Small intestine (tissue), 7 donors: ENCODE data around the gene C19orf73. TPM values are rescaled to one million over a fixed set of nuclear protein-coding genes. Genes with fewer than 3 reads are reported as not detected.

Experiments
- DNase-seq, 2 donors: peaks; one replicate each; pipeline versions ENCODE4 v3.0.0 to v3.0.0-alpha.2; 2013
- FAIRE-seq: peaks from 2 replicates; lab custom pipeline; 2012; peaks lifted over from hg19 to GRCh38; lab: Jason Lieb, UNC
- H3K27ac ChIP-seq, 3 donors: one replicate each; pipeline ENCODE4 v1.5.1; 2013; ENCODE audit warnings: low read length in 2 of 3, mild to moderate bottlenecking in 2 of 3, control low read depth in 1 of 3, inconsistent platforms in 1 of 3, low read depth in 1 of 3, moderate library complexity in 1 of 3
- H3K27me3 ChIP-seq, 3 donors: one replicate each; pipeline ENCODE4 v1.6.1; 2013; ENCODE audit warnings: low read length in 3 of 3, inconsistent platforms in 1 of 3; ENCODE audit not compliant: control insufficient read depth in 3 of 3, insufficient read depth in 3 of 3
- H3K36me3 ChIP-seq, 3 donors: one replicate each; pipeline ENCODE4 v1.6.1; 2013; ENCODE audit warnings: low read length in 3 of 3, inconsistent platforms in 1 of 3, low read depth in 1 of 3, mild to moderate bottlenecking in 1 of 3, moderate library complexity in 1 of 3; ENCODE audit not compliant: control insufficient read depth in 3 of 3, insufficient read depth in 2 of 3
- H3K4me1 ChIP-seq, 3 donors: one replicate each; pipeline ENCODE4 v1.6.1; 2013; ENCODE audit warnings: low read length in 2 of 3, inconsistent platforms in 1 of 3, low read depth in 1 of 3, mild to moderate bottlenecking in 1 of 3, moderate library complexity in 1 of 3; ENCODE audit not compliant: control insufficient read depth in 3 of 3, insufficient read depth in 2 of 3
- H3K4me3 ChIP-seq, 3 donors: one replicate each; pipeline ENCODE4 v1.5.1; 2013; ENCODE audit warnings: low read length in 3 of 3, control low read depth in 1 of 3, inconsistent platforms in 1 of 3, low read depth in 1 of 3, mild to moderate bottlenecking in 1 of 3, moderate library complexity in 1 of 3
- H3K9me3 ChIP-seq, 2 donors: one replicate each; pipeline ENCODE4 v1.6.1; 2013; ENCODE audit warnings: low read depth in 1 of 2, low read length in 1 of 2; ENCODE audit not compliant: control insufficient read depth in 2 of 2, insufficient read depth in 1 of 2
- WGBS, 3 donors: extraction: QIAGEN DNeasy Blood & Tissue Kit; methylation state at CpG; one replicate each; pipeline ENCODE4 v1.1.7; 2013; 5-methylcytosine and 5-hydroxymethylcytosine counted together
- polyA plus RNA-seq, 4 donors: library from polyadenylated mRNA; stranded (reverse) in 3 of 4; unstranded in 1 of 4; fragments of 200-250 nt in 3 of 4; fragments of 120-200 nt in 1 of 4; gene quantifications; one replicate each; pipeline versions ENCODE4 v1.2.1 to v1.2.3, GENCODE V29; 2013
- donor health status: healthy with polysubstance abuse.
- donor health status: control.
- donor health status: control.
- donor health status: Bipolar disorder and iron deficiency.
- donor health status: healthy.

The C19orf73 gene
- polyA plus RNA-seq, 4 donors = 1.4 to 7.6 (median 4.4) TPM

- peaks cover 0 to 2% (median 0%) of the 10 kb centered on the region in 3 donors for H3K36me3 ChIP-seq
- peaks cover 0 to 11% (median 2%) of the 10 kb centered on the region in 3 donors for H3K4me1 ChIP-seq
- H3K9me3 ChIP-seq = no peaks in the 10 kb centered on the region
- H3K27ac ChIP-seq = peak within 1 kb of the TSS; percentile 77 to 97 (median 96)
- no peak for FAIRE-seq
- peak within 1 kb of the TSS; percentile 81 to 84 (median 81) for H3K4me3 ChIP-seq
- peak; percentile 93 to 94 for DNase-seq
- peaks cover 0 to 55% (median 0%) of the 10 kb centered on the region in 3 donors for H3K27me3 ChIP-seq
- WGBS, 3 donors = 0 to 2% (median 1%) methylated on average over 33 to 41 of the region's 41 CpGs
These were observed 38.7 kb upstream of the C19orf73 start, which contains the start of gene TRPM4 for GRCh38 chr19:49157445-49158224. Gene TRPM4 (plus strand): TSS chr19:49157792. CDS start chr19:49157867, 75 bp downstream.

DNA sequence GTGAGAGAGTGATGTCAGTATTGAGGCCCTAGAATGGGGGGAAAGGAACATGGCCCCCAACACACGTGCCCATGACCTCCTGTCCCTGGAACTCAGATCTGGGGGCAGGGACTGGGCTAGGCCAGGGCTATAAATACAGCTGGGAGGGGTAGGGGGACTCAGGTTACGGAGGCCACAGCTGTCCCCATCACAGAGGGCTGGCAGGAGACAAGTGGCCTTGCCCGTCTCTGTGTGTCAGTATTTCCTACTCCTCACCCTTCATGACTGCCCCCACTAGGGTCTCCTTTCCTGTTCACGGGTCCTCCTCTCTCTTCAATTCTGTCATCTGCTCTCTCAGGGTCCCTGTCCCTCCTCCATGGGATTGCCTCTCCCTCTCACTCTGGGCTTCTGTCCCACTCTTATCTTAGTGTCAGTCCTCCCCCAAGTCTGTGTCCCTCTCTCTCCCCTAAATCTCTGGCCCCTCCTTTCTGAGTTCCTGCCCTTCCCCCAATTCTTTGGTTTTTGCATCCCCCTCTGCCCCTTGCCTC is 36.9 kb upstream of the C19orf73 start:
- H3K4me1 ChIP-seq = peaks cover 0 to 14% (median 4%) of the 10 kb centered on the region in 3 donors
- peaks cover 0 to 54% (median 0%) of the 10 kb centered on the region in 3 donors for H3K27me3 ChIP-seq
- H3K27ac ChIP-seq = peak overlapping the region in 1 of 3 donors; percentile 24
- H3K36me3 ChIP-seq = no peaks in the 10 kb centered on the region
- no peak overlapping the region for H3K4me3 ChIP-seq
- DNase-seq (no peak), FAIRE-seq (no peak)
- H3K9me3 ChIP-seq = peaks cover 0 to 13% of the 10 kb centered on the region in 2 donors
- 51 to 66% (median 56%) methylated on average over 4 of the region's 4 CpGs for WGBS, 3 donors

GRCh38 chr19:49155005-49155819 is 36.3 kb upstream of the C19orf73 start, which contains the start of gene HRC:
Gene HRC (minus strand): TSS chr19:49155396. CDS start chr19:49155237, 159 bp downstream.
- Histone ChIP-seq H3K27me3 (peaks cover 0 to 58% (median 0%) of the 10 kb centered on the region in 3 donors), H3K27ac (peak within 1 kb of the TSS in 1 of 3 donors; percentile 24), H3K36me3 (no peaks in the 10 kb centered on the region), H3K4me3 (no peak within 1 kb of the TSS), H3K9me3 (peaks cover 0 to 14% of the 10 kb centered on the region in 2 donors), H3K4me1 (peaks cover 0 to 19% (median 4%) of the 10 kb centered on the region in 3 donors)
- DNase-seq = no peak
- FAIRE-seq = no peak
- 56 to 86% (median 78%) methylated on average over 13 to 19 of the region's 19 CpGs for WGBS, 3 donors

DNA sequence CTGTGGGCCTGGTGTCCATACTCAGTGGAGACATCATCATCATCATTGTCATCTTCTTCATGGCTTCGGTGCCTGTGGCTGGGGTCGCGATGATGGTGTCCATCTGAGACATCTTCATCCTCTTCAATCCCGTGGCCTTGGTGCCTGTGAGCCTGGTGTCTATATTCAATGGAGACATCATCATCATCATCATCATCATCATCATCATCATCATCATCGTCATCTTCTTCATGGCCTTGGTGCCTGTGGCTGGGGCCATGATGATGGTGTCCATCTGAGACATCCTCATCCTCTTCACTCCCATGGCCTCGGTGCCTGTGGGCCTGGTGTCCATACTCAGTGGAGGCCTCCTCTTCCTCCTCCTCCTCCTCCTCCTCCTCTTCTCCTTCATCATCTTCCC is 35.3 kb upstream of the C19orf73 start:
- WGBS, 3 donors = 96 to 97% (median 96%) methylated on average over 6 of the region's 6 CpGs
- DNase-seq (no peak), FAIRE-seq (no peak)
- H3K9me3 ChIP-seq = peaks cover 0 to 14% of the 10 kb centered on the region in 2 donors
- H3K4me1 ChIP-seq = peaks cover 0 to 28% (median 4%) of the 10 kb centered on the region in 3 donors
- H3K4me3 ChIP-seq = no peak overlapping the region
- H3K27ac ChIP-seq = no peak overlapping the region
- peaks cover 0 to 68% (median 0%) of the 10 kb centered on the region in 3 donors for H3K27me3 ChIP-seq
- no peaks in the 10 kb centered on the region for H3K36me3 ChIP-seq

GRCh38 chr19:49153167-49153809 is 34.3 kb upstream of the C19orf73 start:
- 88 to 95% (median 90%) methylated on average over 8 to 10 of the region's 10 CpGs for WGBS, 3 donors
- Histone ChIP-seq H3K27me3 (peaks cover 0 to 72% (median 0%) of the 10 kb centered on the region in 3 donors), H3K27ac (no peak overlapping the region), H3K9me3 (peaks cover 0 to 14% of the 10 kb centered on the region in 2 donors), H3K4me3 (no peak overlapping the region), H3K4me1 (peaks cover 0 to 32% (median 4%) of the 10 kb centered on the region in 3 donors), H3K36me3 (no peaks in the 10 kb centered on the region)
- DNase-seq (no peak), FAIRE-seq (no peak)

- peaks cover 0 to 29% (median 4%) of the 10 kb centered on the region in 3 donors for H3K4me1 ChIP-seq
- DNase-seq = no peak
- no peak overlapping the region for H3K4me3 ChIP-seq
- FAIRE-seq = no peak
- H3K9me3 ChIP-seq = peaks cover 0 to 14% of the 10 kb centered on the region in 2 donors
- WGBS, 3 donors = 17 to 25% (median 25%) methylated on average over 8 to 10 of the region's 10 CpGs
- peaks cover 0 to 71% (median 0%) of the 10 kb centered on the region in 3 donors for H3K27me3 ChIP-seq
- no peak overlapping the region for H3K27ac ChIP-seq
- no peaks in the 10 kb centered on the region for H3K36me3 ChIP-seq
These were observed 33.2 kb upstream of the C19orf73 start for GRCh38 chr19:49152119-49152550.

DNA sequence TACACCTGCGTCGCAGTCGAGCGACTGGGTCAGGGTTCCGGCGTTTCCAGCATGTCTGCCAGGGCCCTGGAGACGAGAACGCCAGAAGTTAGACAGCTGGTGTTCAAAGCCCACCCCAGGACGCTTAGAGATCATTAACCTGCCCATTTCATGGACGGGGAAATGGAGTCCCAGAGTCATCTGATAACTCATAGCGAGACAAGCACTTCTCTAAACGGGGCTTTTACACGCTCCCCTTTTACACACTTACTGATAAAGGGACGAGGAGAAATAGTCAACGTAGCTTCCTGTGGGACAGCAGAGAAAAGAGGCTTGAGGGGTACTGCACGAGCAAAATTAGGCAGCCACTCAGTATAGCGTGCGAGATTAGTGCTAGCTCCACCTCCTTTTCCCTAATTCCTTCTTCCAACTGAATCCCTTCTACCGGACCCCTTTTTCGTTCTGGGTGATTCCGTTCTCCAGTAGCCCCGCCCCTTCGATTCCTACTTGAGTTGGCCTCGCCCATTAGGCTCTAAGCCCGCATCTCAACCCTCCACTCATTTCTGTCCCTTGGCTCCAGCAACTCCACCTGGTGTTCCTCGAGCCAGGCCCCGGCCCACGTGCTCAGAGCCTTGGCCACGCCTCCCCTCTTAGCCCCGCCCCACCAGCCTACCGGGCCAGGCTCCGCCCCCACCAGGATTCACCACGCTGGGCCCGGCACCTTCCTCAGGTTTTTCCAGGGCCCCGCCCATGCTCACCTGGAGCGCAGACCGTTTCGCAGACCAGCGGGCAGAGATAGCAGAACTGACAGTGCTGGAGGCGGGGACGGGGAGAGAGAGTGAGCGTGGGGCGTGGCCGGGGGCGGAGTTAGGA is 32.5 kb upstream of the C19orf73 start:
- WGBS, 3 donors = 2 to 8% (median 6%) methylated on average over 45 of the region's 45 CpGs
- H3K27ac ChIP-seq = peak overlapping the region; percentile 79 to 95 (median 88)
- FAIRE-seq = no peak

More for the DNA sequence above, 32.5 kb upstream of the C19orf73 start:
- Histone ChIP-seq H3K4me1 (peaks cover 0 to 29% (median 4%) of the 10 kb centered on the region in 3 donors), H3K36me3 (no peaks in the 10 kb centered on the region), H3K9me3 (peaks cover 0 to 14% of the 10 kb centered on the region in 2 donors), H3K27me3 (peaks cover 0 to 74% (median 0%) of the 10 kb centered on the region in 3 donors), H3K4me3 (peak overlapping the region in 2 of 3 donors; percentile 59 to 67)
- DNase-seq = peak; percentile 82 to 98
